ENCODE measurements around the gene B4GALT3.

B4GALT3 gene

GRCh38 chr1:161215076-161215475 is 37.8 kb upstream of the B4GALT3 start, which contains the start of gene FCER1G:
TSS of gene FCER1G (plus strand) at chr1:161215295. CDS start at chr1:161215322, 27 bp downstream.
- TF ChIP-seq CTCF (conservative IDR thresholded peaks at IDR 0.05) = no peak
- H3K27ac ChIP-seq = no peak within 1 kb of the TSS

DNA sequence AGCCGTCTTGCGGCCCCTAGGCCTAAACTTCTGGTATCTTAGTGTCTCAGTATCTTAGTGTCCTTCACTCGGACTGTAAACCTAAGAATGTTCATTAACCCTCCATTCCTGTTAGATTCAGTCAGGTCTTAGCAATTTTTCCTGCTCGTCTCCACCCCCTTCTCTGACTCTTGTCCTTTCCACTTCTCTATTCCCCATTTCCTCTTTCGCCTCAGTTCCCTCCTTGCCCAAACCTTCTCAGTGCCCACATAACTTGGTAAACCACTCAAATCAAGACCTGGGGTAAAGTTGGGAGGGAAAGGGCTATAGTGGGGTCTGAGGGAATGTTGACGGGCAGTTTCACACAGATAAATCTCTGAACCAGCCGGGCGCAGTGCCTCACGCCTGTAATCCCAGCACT is 37.1 kb upstream of the B4GALT3 start:
- no peak overlapping the region for H3K27ac ChIP-seq
- no peak for TF ChIP-seq CTCF (conservative IDR thresholded peaks at IDR 0.05)

DNA sequence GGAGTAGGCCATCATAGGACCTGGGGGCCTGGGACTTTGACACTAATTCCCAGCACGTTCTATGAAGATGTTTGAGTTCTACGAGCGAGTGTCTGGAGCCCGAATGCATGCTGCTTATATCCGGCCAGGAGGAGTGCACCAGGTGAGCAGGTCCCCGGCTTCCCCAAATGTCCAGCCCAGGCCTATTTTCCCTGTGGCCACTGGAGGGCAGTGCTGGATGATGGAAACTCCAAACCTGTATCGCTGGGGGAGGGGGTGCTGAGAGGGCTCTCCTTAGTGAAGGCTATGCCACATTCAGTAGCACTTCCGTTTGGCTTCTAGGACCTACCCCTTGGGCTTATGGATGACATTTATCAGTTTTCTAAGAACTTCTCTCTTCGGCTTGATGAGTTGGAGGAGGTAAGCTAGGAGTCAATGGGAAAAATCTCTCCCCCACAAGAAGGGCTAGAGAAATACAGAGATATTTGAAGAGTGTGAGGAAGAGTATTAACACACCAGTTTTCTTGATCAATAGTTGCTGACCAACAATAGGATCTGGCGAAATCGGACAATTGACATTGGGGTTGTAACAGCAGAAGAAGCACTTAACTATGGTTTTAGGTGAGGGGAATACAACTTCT is 32.6 kb upstream of the B4GALT3 start:
- H3K27ac ChIP-seq = no peak overlapping the region
- TF ChIP-seq CTCF (conservative IDR thresholded peaks at IDR 0.05) = peak; percentile 93

DNA sequence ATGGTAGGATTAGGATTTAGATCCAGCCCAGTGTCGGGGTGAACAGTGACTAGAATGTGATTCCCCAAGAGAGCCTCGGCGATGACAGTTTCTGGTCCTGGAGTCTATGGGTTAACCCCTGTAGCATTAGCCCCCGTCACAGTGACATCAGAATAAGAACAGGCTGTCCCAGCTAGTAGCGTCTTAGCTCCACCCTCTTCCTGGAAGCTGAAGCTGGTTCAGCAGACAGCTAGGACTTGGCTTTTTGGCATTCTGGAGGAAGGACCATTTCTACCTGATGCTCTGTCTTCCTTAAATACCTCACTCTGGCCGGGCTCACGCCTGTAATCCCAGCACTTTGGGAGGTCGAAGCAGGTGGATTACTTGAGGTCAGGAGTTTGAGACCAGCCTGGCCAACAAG is 29.9 kb upstream of the B4GALT3 start:
- no peak overlapping the region for H3K27ac ChIP-seq
- no peak for TF ChIP-seq CTCF (conservative IDR thresholded peaks at IDR 0.05)

- TF ChIP-seq CTCF (conservative IDR thresholded peaks at IDR 0.05) = no peak
- no peak overlapping the region for H3K27ac ChIP-seq
These were observed 29.3 kb upstream of the B4GALT3 start for GRCh38 chr1:161206411-161207140.

DNA sequence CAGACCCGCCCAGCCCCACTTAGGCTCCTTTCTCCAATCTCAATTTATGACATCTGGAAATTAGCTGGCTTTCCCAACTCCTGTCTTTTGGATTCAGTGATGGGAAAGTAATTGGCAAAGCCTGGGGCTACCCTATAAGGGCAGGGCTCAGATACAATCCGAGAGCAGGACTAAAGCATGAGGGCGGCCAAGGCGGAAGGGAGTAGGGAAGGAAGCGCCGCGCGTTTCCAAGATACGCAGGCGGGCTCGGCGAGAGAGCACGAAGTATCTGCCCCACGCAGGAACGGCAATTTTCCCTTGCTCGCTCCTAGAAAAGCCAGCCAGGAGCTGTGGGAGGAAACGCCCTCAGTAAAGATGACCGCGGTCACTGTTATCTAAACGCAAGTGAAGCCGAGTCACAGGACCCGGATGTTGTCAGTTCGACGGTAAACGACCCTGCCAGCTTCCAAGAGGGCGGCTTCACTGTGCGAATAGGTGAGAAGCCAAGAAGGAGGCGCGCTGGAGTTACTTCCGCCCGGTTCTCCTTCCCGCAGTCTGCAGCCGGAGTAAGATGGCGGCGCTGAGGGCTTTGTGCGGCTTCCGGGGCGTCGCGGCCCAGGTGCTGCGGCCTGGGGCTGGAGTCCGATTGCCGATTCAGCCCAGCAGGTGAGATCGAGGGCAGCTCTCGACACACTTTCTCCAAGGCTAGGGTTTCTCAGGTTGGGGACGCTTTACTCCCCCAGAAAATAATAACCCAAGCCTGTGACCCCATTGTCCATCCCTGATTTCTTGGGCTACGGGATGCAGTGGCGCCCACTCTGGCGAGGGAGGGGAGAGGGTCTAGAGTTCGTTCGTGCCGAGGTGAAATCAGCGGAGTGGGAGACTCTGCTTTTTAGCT is 24.8 kb upstream of the B4GALT3 start, which contains the start of gene NDUFS2:
NDUFS2 (plus strand) TSS at position 532 of the 877 bp plus-strand sequence; CDS start at position 551, 19 bp downstream.
- peak; percentile 42 for TF ChIP-seq CTCF (conservative IDR thresholded peaks at IDR 0.05)
- peak within 1 kb of the TSS; percentile 92 for H3K27ac ChIP-seq

Measured in VCaP (cell line).